Measurements from ENCODE around the gene EHBP1L1.
A peak's percentile ranks its signal among the peaks of the same experiment; 100 is the strongest.

Gene EHBP1L1

GRCh38 chr11:65640483-65641296 is 64.8 kb downstream of the EHBP1L1 start:
- CTCF ChIA-PET: no interaction called here
- no peak for DNase-seq (ENCODE audit: low spot score)
- peak overlapping the region; percentile 87 for H3K27ac ChIP-seq
- POLR2A ChIA-PET (ENCODE audit: low non-redundant PET): no interaction called here
- no peak for TF ChIP-seq CTCF (conservative IDR thresholded peaks at IDR 0.05; ENCODE audit: low read depth)

- 0 out of 2 replicates have a peak overlapping the region, but pooled peaks have one; percentile 5 for H3K27ac ChIP-seq
- no peak for DNase-seq (ENCODE audit: low spot score)
- ChIA-PET CTCF (no interaction called here), POLR2A (ENCODE audit: low non-redundant PET) (no interaction called here)
- no peak for TF ChIP-seq CTCF (conservative IDR thresholded peaks at IDR 0.05; ENCODE audit: low read depth)
Measured at GRCh38 chr11:65641297-65642013, 65.6 kb downstream of the EHBP1L1 start.
